Mucosa of rectum (tissue), 2 donors: ENCODE results near the gene EVX2.

Experiments
- H3K27ac ChIP-seq, 2 donors: one replicate each; pipeline ENCODE4 v1.7.0; 2013; ENCODE audit warnings: inconsistent platforms in 2 of 2, low read depth in 2 of 2, low read length in 2 of 2
- H3K27me3 ChIP-seq, 2 donors: one replicate each; pipeline ENCODE4 v1.7.0; 2013; ENCODE audit warnings: low read length in 2 of 2; ENCODE audit not compliant: control insufficient read depth in 2 of 2, insufficient read depth in 2 of 2
- H3K36me3 ChIP-seq, 2 donors: one replicate each; pipeline ENCODE4 v1.7.0; 2013; ENCODE audit warnings: low read length in 2 of 2; ENCODE audit not compliant: control insufficient read depth in 2 of 2, insufficient read depth in 2 of 2
- H3K4me1 ChIP-seq, 2 donors: one replicate each; pipeline ENCODE4 v1.7.0; 2013; ENCODE audit warnings: low read length in 2 of 2, mild to moderate bottlenecking in 1 of 2; ENCODE audit not compliant: control insufficient read depth in 2 of 2, insufficient read depth in 2 of 2
- H3K4me3 ChIP-seq, 2 donors: one replicate each; pipeline ENCODE4 v1.7.0; 2013; ENCODE audit warnings: low read length in 2 of 2
- H3K9ac ChIP-seq, 2 donors: one replicate each; pipeline ENCODE4 v1.7.0; 2013; ENCODE audit warnings: low read length in 2 of 2, low read depth in 1 of 2, mild to moderate bottlenecking in 1 of 2
- H3K9me3 ChIP-seq, 2 donors: one replicate each; pipeline ENCODE4 v1.7.0; 2013; ENCODE audit warnings: low read length in 2 of 2; ENCODE audit not compliant: control insufficient read depth in 2 of 2
- donor health status: healthy.
- donor health status: Normal muscosa, but diverticular disease.

Gene EVX2

GRCh38 chr2:176072951-176073904 is 10.5 kb downstream of the EVX2 start:
- H3K9me3 ChIP-seq, result no peaks in the 10 kb centered on the region
- H3K27me3 ChIP-seq, result peaks cover 81 to 89% of the 10 kb centered on the region in 2 donors

GRCh38 chr2:176072292-176072669 is 11.5 kb downstream of the EVX2 start:
- peaks cover 7 to 8% of the 10 kb centered on the region in 2 donors for H3K4me1 ChIP-seq
- no peak overlapping the region for H3K9ac ChIP-seq
- no peaks in the 10 kb centered on the region for H3K36me3 ChIP-seq
- H3K4me3 ChIP-seq, result no peak overlapping the region
- no peak overlapping the region for H3K27ac ChIP-seq
- peaks cover 86 to 93% of the 10 kb centered on the region in 2 donors for H3K27me3 ChIP-seq
- H3K9me3 ChIP-seq, result no peaks in the 10 kb centered on the region

More at GRCh38 chr2:176072951-176073904, 10.5 kb downstream of the EVX2 start:
- H3K4me1 ChIP-seq, result peaks cover 0 to 5% of the 10 kb centered on the region in 2 donors
- no peak overlapping the region for H3K9ac ChIP-seq
- H3K36me3 ChIP-seq, result no peaks in the 10 kb centered on the region
- H3K27ac ChIP-seq, result no peak overlapping the region
- no peak overlapping the region for H3K4me3 ChIP-seq

GRCh38 chr2:176071330-176072291 is 12.2 kb downstream of the EVX2 start:
- H3K4me3 ChIP-seq, result no peak overlapping the region
- H3K36me3 ChIP-seq, result no peaks in the 10 kb centered on the region
- peaks cover 8 to 11% of the 10 kb centered on the region in 2 donors for H3K4me1 ChIP-seq
- H3K27me3 ChIP-seq, result peaks cover 83 to 93% of the 10 kb centered on the region in 2 donors
- no peaks in the 10 kb centered on the region for H3K9me3 ChIP-seq
- no peak overlapping the region for H3K9ac ChIP-seq
- no peak overlapping the region for H3K27ac ChIP-seq

GRCh38 chr2:176068419-176068832 is 15.3 kb downstream of the EVX2 start:
- Histone ChIP-seq H3K4me3 (no peak overlapping the region), H3K4me1 (peaks cover 8 to 11% of the 10 kb centered on the region in 2 donors), H3K9me3 (no peaks in the 10 kb centered on the region), H3K36me3 (no peaks in the 10 kb centered on the region), H3K9ac (no peak overlapping the region), H3K27me3 (peaks cover 64 to 67% of the 10 kb centered on the region in 2 donors), H3K27ac (no peak overlapping the region)

GRCh38 chr2:176067589-176068418 is 16.0 kb downstream of the EVX2 start:
- H3K36me3 ChIP-seq, result no peaks in the 10 kb centered on the region
- peak overlapping the region; percentile 51 to 54 for H3K4me3 ChIP-seq
- H3K27me3 ChIP-seq, result peaks cover 61% of the 10 kb centered on the region in 2 donors
- no peak overlapping the region for H3K9ac ChIP-seq
- no peaks in the 10 kb centered on the region for H3K9me3 ChIP-seq
- H3K27ac ChIP-seq, result no peak overlapping the region
- H3K4me1 ChIP-seq, result peaks cover 8 to 11% of the 10 kb centered on the region in 2 donors

GRCh38 chr2:176066645-176067588 is 16.8 kb downstream of the EVX2 start:
- peaks cover 54 to 55% of the 10 kb centered on the region in 2 donors for H3K27me3 ChIP-seq

GRCh38 chr2:176063958-176064357 is 19.8 kb downstream of the EVX2 start:
- no peaks in the 10 kb centered on the region for H3K9me3 ChIP-seq
- H3K27ac ChIP-seq, result no peak overlapping the region
- no peaks in the 10 kb centered on the region for H3K36me3 ChIP-seq
- no peak overlapping the region for H3K4me3 ChIP-seq
- no peak overlapping the region for H3K9ac ChIP-seq
- peaks cover 8 to 11% of the 10 kb centered on the region in 2 donors for H3K4me1 ChIP-seq
- peaks cover 27 to 39% of the 10 kb centered on the region in 2 donors for H3K27me3 ChIP-seq

More at GRCh38 chr2:176066645-176067588, 16.8 kb downstream of the EVX2 start:
- Histone ChIP-seq H3K4me1 (peaks cover 8 to 11% of the 10 kb centered on the region in 2 donors), H3K36me3 (no peaks in the 10 kb centered on the region), H3K4me3 (peak overlapping the region; percentile 51 to 54), H3K9me3 (no peaks in the 10 kb centered on the region), H3K27ac (no peak overlapping the region), H3K9ac (no peak overlapping the region)

- Histone ChIP-seq H3K9me3 (no peaks in the 10 kb centered on the region), H3K27me3 (peaks cover 0 to 14% of the 10 kb centered on the region in 2 donors), H3K4me3 (no peak overlapping the region), H3K9ac (no peak overlapping the region), H3K27ac (no peak overlapping the region), H3K4me1 (no peaks in the 10 kb centered on the region), H3K36me3 (no peaks in the 10 kb centered on the region)
Observed at GRCh38 chr2:176056406-176056805, 27.4 kb downstream of the EVX2 start.
